HepG2 (cell line): ENCODE data around the gene VNN1.

Source experiments
- FOSL2 ChIP-seq: sonication (generic); formaldehyde crosslinking; IDR thresholded peaks from 2 replicates; pipeline ENCODE4 v1.4.0; 2020; ENCODE audit warnings: missing genetic modification reagents
- KLF16 ChIP-seq, 2 experiments: sonication (generic) in 1 of 2; formaldehyde crosslinking in 1 of 2; IDR thresholded peaks; 2 replicates each; pipeline versions ENCODE4 v1.6.1 to v1.8.0; 2016 to 2023; ENCODE audit warnings: missing genetic modification reagents in 2 of 2, missing compliant biosample characterization in 1 of 2
- MED13 ChIP-seq: sonication (generic); formaldehyde crosslinking; IDR thresholded peaks from 2 replicates; pipeline ENCODE4 v1.5.0; 2020; ENCODE audit warnings: missing genetic modification reagents
- ZIK1 ChIP-seq: sonication (generic); formaldehyde crosslinking; IDR thresholded peaks from 2 replicates; pipeline ENCODE4 v1.5.0; 2020; ENCODE audit warnings: mild to moderate bottlenecking, low read depth, missing genetic modification reagents, borderline replicate concordance
- TF ChIP-seq, protein P1 (sequence below): sonication (generic); formaldehyde crosslinking; IDR thresholded peaks from 2 replicates; pipeline ENCODE4 v1.4.0; 2020; ENCODE audit warnings: low read depth, mild to moderate bottlenecking, missing genetic modification reagents
- TF ChIP-seq, protein P2 (sequence below): sonication (generic); formaldehyde crosslinking; IDR thresholded peaks from 2 replicates; pipeline ENCODE4 v1.5.0; 2020; ENCODE audit warnings: mild to moderate bottlenecking, missing genetic modification reagents, moderate library complexity
- TF ChIP-seq, protein P3 (sequence below): sonication (generic); formaldehyde crosslinking; IDR thresholded peaks from 2 replicates; pipeline ENCODE4 v1.9.0; 2022; ENCODE audit warnings: missing genetic modification reagents, mild to moderate bottlenecking, borderline replicate concordance

DNA sequence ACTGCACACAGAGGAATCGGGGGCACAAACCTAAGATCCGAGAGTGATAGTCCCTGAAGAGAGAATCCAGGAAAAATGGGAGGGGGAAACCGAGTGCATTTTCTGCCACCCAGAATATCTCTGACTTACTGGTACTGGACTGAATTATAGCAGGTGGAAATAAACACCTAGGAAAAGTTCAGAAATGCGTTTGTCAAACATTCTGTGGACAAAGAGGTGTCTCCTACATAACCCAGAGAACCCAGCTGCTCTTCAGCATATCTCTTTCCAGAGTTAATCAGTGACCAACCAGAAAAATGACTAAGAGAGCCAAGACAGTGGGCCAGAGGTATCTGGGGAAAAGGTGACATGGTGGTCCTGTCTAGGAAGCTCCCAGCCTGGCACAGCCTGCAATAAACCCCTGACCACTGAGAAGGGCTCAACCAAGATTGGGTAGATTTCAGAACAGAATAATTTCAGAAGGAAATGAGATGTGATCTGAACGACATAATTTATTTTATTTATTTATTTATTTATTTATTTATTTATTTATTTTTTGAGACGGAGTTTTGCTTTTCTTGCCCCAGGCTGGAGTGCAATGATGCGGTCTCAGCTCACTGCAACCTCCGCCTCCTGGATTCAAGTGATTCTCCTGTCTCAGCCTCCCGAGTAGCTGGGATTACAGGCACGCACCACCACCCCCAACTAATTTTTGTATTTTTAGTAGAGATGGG lies 6.0 kb upstream of the VNN1 start:
- TF ChIP-seq, protein P1, sequence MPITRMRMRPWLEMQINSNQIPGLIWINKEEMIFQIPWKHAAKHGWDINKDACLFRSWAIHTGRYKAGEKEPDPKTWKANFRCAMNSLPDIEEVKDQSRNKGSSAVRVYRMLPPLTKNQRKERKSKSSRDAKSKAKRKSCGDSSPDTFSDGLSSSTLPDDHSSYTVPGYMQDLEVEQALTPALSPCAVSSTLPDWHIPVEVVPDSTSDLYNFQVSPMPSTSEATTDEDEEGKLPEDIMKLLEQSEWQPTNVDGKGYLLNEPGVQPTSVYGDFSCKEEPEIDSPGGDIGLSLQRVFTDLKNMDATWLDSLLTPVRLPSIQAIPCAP (CRISPR knock-in tag): no peak
- TF ChIP-seq, protein P2, sequence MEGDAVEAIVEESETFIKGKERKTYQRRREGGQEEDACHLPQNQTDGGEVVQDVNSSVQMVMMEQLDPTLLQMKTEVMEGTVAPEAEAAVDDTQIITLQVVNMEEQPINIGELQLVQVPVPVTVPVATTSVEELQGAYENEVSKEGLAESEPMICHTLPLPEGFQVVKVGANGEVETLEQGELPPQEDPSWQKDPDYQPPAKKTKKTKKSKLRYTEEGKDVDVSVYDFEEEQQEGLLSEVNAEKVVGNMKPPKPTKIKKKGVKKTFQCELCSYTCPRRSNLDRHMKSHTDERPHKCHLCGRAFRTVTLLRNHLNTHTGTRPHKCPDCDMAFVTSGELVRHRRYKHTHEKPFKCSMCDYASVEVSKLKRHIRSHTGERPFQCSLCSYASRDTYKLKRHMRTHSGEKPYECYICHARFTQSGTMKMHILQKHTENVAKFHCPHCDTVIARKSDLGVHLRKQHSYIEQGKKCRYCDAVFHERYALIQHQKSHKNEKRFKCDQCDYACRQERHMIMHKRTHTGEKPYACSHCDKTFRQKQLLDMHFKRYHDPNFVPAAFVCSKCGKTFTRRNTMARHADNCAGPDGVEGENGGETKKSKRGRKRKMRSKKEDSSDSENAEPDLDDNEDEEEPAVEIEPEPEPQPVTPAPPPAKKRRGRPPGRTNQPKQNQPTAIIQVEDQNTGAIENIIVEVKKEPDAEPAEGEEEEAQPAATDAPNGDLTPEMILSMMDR (CRISPR knock-in tag): no peak
- TF ChIP-seq, protein P3, sequence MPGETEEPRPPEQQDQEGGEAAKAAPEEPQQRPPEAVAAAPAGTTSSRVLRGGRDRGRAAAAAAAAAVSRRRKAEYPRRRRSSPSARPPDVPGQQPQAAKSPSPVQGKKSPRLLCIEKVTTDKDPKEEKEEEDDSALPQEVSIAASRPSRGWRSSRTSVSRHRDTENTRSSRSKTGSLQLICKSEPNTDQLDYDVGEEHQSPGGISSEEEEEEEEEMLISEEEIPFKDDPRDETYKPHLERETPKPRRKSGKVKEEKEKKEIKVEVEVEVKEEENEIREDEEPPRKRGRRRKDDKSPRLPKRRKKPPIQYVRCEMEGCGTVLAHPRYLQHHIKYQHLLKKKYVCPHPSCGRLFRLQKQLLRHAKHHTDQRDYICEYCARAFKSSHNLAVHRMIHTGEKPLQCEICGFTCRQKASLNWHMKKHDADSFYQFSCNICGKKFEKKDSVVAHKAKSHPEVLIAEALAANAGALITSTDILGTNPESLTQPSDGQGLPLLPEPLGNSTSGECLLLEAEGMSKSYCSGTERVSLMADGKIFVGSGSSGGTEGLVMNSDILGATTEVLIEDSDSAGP (CRISPR knock-in tag): no peak
- no peak for TF ChIP-seq KLF16 (CRISPR knock-in tag; IDR thresholded peaks at IDR 0.05)
- TF ChIP-seq ZIK1 (CRISPR knock-in tag): no peak
- TF ChIP-seq MED13: no peak
- peak; percentile 34; the same call in 1 of the 2 replicates for TF ChIP-seq FOSL2 (CRISPR knock-in tag)
